ENCODE measurements around the gene CCDC192.

DNA sequence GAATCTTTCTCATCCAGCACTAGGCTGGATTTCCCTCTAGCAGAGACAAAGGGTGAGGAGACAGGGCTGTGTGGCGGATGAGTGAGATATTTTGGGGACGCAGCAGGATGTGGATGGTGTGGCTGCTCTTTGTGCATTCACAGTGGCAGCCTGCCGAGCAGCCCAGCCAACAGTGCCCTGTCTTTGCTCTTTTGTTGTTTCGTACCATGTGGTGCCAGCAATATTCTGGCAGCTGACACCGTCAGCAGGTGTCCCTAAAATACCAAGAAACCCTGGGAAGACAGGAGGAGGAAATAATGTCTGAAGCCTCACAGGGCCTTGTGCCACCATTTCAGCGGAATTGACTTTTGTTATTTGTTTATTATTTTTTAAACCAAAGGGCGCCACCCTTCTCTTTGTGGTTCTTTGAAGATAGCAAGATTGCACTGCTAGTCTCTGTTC is 141.4 kb downstream of the CCDC192 start:
- no peak for TF ChIP-seq POLR2A (IDR thresholded peaks at IDR 0.05; ENCODE audit: low read length)
- TF ChIP-seq, protein P1, sequence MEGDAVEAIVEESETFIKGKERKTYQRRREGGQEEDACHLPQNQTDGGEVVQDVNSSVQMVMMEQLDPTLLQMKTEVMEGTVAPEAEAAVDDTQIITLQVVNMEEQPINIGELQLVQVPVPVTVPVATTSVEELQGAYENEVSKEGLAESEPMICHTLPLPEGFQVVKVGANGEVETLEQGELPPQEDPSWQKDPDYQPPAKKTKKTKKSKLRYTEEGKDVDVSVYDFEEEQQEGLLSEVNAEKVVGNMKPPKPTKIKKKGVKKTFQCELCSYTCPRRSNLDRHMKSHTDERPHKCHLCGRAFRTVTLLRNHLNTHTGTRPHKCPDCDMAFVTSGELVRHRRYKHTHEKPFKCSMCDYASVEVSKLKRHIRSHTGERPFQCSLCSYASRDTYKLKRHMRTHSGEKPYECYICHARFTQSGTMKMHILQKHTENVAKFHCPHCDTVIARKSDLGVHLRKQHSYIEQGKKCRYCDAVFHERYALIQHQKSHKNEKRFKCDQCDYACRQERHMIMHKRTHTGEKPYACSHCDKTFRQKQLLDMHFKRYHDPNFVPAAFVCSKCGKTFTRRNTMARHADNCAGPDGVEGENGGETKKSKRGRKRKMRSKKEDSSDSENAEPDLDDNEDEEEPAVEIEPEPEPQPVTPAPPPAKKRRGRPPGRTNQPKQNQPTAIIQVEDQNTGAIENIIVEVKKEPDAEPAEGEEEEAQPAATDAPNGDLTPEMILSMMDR (IDR thresholded peaks at IDR 0.05) = no peak
